HG02678 (cell line): ENCODE results near the gene PRKN.

ENCODE experiments used
- ATAC-seq: cut with Tn5 transposase; IDR thresholded peaks from one replicate; pipeline ENCODE4 v1.9.1; 2021; ENCODE audit warnings: mild to moderate bottlenecking, moderate library complexity; ENCODE audit not compliant: unreplicated experiment

Gene PRKN

DNA sequence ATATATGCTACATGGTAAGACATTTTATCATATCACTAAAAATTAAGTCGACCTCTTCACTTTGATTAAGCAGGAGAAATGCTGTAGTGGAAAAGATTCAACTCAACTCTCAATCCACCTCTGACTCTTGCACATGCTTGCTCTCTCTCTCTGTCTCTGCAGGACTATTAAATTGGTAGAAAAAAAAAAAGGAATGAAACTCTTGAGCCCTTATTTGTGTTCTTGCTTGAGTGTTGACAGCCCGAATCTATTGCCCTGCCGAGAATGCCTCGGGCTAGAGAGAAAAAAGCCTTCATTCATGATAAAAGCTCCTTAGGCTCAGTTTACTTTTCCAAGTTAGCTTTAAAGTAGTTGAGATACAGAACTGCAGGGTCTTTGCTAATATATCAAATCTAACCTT, 722.2 kb downstream of the PRKN start:
- no peak for ATAC-seq

DNA sequence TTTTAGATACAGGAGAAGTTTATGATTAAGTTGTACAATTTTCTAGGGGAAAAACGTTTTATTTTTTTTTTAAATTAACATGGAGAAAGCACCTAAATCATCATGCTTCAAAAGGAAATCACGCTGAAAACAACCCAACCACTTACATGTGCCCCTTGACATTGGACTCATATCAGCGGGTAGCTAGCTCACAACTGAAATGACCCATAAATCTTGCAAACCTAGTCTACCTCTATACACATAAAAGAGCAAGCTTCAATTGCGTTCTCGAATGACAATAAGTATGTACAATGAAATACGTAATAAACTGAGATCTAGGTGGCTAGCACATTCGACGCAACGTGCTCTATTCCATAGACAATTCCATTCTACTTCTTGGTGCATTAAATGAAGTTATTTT, 730.8 kb downstream of the PRKN start:
- ATAC-seq, result no peak

DNA sequence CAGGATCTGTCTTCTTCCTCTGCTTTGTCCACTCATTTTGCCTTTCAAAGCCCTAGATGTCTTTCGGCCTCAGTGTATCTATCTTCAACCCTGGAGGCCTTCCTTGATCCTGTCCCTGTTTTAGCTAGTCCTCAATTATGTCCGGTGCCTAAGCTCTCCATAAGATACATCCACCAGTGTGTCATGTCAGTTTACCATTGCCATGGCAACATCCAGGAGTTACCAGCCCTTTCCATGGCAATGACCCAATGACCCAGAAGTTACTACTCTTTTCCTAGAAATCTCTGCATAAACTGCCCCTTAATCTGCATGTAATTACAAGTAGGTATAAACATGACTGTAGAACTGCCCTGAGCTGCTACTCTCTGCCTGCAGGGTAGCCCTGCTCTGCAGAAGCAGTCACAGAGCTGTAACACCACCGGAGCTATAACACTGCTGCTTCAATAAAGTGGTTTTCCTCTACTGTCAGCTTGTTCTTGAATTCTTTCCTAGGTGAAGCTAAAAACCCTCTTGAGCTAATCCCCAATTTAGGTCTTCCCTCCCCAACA, 741.6 kb downstream of the PRKN start:
- no peak for ATAC-seq

DNA sequence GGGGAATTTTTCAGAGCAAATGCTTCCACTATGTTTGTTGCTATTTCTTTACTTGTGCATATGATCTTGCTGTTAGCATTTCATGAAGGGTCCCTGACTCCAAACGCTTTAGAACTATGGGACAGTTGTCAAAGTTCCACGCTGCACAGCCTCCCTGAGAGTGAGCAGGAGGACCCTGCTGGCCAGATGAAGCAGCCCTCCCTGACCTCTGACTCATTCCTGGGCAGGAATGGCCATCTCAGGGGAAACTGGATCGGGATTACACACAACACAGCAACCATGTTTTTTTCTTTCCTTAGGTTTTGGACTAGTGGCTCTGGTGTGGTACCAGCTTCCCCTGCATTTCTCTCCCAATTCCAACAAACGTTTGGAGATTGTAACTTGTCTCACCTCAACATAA, 742.9 kb downstream of the PRKN start:
- no peak for ATAC-seq

DNA sequence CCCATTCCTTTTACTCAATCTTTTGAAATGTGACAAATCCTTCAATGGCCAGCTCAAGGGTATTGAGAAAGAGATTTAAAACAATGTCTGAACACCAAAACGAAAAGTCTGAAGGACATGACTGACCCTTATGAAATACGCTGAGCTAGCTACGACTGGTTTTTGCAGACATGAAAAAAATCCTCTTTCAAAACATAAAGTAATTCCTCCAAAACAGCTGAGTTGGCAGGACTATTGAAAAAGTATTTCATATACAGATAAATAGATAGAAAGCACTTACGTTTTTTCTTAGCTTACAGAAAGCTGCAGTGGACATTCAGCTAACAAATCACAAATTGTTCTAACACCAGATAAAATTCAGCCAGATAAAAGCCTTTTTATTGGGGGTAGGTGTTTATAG, 751.0 kb downstream of the PRKN start:
- ATAC-seq, result no peak

DNA sequence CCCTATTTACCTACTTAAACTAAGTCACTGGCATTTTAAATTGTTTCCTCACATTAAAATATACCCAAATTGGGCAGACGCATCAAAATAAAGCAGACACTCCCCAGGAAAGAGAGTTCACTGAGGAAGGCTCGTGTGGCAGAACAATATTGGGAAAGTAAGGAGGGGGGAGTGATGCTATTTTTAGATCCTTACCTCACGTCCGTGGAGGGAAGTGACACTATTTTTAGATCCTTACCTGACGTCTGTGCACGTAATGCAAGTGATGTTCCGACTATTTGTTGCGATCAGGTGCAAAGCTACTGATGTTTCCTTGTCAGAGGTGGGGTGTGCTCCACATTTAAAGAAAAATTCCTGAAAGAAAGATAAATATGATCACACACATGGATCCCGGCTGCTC, 754.5 kb downstream of the PRKN start:
- ATAC-seq, result no peak

DNA sequence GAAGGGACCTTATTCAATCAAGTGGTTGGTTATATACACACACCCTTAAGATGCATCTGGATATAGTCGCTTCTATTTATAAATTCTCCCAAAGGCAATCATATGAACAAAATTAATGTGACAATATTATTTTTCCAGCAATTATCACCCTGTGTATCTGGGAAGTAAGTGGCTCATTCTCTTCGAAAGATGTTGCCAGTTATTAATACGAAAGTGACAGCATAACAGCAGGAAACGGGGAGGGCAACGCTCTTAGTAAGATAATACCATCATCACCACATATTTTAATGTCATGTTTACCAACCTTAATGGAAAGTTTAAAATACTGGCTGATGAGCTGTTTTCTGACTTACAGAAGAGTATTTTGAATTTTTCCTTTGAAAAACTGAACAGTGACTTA, 756.5 kb downstream of the PRKN start:
- ATAC-seq, result no peak

DNA sequence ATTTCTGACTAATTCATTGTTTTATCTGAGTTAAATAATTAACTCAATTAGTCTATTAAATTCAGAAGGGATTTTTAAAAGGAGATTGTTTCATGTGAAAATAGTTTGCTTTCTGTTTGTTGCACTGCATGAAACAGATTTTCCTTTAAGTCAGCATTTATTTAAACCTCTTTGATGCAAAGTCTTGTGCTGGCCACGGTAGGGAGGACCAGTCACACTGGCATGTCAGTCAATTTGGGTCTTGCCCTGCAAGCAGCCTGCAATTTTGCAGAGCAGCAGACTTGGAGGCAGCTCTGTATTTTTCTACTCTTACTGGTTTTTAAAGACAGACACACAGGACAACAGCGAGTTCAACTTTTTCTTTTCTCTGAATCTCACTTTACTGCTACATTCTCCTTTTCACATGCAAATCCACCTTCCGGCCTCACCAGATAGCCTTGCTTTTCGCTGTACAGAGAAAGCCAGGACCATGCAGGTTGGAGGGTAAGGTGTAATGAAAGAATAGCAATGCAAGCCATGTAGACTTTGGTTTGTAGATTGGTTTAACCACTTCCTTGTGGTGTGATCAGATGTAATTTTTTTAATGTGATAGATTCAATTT, 763.8 kb downstream of the PRKN start:
- ATAC-seq, result no peak

DNA sequence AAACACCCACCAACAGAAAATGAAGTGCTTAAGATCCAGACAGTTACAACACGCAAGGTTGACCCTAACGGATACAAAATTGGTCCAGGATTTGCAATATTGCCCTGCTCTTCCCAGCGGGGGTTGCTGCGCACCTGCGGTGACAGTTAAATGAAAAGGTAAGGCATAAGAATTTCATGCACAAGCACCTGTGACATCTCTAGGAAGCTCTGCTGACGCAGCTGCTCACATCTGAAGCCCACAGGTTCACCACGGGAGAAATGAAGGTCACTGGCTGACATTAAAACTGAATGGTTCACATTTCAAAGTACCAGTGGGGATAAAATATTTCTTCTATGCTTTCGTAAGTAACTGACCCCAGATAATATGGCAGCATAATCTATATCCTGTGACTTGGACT, 764.4 kb downstream of the PRKN start:
- no peak for ATAC-seq

DNA sequence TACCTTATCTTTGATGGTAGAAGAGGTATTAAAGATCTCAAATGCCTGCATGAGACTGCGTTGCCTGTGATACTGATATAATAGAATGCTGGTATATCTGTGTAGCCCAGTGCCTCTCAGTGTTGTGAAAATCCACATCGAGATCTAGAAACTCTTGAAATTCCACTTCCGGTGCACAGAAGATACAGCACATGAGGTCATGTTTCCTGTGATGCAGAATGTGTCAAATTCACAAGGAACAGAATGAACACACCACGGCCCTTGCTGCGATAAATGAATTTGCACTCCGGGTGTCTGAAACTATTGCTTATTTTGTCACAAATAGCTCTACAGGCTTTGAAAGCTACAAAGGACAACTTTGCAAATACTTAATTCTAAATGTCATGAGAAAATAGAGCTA, 765.8 kb downstream of the PRKN start:
- no peak for ATAC-seq

DNA sequence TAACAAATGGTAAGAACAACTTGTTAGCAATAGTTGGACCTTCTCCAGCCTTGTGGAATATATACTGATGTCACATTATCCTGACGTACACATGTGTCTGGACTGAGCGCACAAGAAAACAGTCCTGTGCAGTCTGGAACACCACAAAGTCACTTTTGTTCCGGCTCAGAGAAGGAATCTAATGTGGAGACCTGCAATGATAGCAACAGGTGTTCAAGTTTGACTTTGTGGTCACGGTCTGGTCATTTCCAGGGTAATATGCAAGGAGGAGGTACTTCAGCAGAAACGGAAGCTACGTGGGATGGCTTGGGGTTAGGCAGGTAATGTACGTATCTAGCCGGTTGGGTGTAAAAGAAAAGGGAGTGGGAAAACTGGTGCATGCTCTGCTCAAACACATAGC, 766.5 kb downstream of the PRKN start:
- no peak for ATAC-seq

DNA sequence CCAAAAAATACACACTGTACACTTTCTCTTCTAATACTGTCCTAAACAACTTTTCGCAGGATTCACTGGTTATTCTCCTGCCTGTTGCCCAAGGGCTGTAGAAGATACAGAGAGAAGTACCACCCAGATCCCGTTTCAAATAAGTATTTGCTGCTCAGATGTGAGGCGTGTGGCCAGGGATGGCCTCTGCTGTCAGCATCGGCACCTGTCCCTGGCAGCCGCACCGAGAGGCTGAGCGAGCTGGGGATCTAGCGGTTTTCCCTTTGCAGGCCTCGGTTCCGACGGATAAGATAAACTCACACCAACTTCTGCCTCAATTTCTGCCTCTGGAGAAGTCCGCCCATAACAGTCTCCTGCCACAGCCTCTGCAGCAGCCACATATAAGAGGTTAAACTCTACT, 768.5 kb downstream of the PRKN start:
- no peak for ATAC-seq

DNA sequence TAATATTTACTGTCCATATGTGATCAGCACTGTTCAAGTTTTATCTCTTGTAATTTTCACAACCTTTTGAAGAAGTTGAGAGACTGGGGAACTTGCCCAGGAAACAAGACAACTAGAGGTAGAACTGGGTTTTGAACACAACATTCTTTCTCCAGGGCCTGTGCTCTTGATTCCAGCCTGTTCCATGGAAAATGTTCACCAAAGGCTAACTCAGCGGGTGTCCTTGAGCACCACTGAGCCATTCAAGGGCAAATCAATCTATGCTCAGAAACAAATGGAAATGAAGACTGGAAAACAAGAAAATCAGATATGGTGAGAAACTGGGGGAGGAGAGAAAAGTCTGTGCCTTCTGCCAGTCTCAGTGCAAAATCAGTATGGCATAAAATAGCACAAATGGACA, 771.5 kb downstream of the PRKN start:
- ATAC-seq, result no peak

DNA sequence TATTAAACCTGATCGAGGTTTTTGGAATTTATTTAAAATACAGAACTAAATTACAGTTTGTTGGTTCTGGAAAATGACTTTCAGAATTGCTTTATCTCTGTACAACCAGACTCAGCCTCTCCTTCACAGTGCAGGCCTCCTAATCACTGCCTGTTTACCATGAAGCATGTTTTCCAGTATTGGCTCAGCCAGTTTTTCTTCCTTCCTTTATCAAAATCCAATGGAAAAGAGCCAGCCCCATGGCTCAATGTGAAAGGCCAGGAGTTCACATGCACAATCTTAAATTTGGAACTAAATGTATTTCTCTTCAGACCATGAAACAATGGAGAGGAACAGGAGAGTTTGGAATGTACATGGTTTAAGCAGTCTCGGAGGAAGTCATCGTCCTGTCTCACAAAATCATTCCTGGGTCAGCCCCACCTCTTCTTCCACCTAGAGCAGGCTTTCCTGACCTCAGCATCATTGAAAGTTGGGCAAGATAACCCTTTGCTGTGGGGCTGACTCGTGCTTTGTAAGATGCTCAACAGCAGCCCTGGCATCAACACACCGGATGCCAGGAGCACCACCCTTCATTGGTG, 772.8 kb downstream of the PRKN start:
- no peak for ATAC-seq

DNA sequence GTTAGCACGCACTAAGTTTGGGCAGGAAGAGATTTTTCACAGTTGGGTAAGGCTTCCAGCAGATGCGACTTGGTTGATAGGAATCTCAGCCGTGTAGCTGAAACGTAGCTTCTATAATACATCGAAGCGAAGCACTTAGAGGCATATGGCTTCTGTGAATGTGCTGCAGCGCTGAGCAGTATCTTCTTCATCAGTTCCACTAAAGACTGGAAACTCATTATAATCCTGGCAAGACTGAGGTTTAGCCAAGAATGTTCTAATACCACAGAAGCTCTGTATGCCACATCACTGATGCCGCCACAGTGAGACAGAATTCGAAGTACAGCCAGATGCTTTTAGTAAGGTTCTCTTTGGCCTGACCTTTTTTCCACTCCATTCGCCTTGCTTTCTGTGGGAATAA, 773.5 kb downstream of the PRKN start:
- no peak for ATAC-seq

DNA sequence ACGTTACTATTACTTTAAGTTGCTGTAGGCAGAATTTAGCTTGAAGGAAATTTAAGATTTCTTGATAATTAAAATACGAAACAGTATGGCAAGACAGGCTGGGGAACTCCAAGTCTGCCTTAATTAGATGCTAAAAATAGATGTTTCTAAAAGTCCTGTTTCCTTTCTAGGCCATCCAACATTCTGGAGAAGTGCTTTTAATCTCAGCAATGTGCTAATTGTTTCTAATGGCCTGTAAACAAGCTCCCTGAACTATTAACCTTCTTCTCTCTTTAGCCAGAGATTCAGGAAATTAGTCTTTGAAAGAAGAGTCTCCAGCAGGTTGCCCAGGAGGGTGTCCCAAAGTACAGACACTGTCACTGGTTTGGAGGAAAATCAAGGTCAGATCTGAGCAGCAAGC, 776.4 kb downstream of the PRKN start:
- ATAC-seq, result no peak

DNA sequence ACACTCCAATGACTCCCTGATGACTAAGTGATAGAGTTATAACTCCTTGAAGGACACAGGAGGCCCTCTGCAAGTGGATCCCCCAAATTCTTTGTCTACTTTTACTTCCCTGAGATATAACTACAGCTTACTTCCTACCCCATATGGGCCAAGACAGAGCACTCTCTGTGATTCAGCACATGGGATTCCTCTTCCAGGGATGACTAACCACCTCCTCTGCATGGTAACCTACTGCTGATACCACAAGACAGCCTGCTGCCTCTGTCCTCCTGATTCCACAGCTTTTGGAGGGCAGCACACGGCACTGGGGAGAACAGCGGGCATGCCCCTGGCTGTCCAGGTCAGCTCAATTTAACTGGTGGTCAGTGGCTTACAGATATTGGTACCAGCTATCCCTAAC, 778.0 kb downstream of the PRKN start:
- no peak for ATAC-seq

DNA sequence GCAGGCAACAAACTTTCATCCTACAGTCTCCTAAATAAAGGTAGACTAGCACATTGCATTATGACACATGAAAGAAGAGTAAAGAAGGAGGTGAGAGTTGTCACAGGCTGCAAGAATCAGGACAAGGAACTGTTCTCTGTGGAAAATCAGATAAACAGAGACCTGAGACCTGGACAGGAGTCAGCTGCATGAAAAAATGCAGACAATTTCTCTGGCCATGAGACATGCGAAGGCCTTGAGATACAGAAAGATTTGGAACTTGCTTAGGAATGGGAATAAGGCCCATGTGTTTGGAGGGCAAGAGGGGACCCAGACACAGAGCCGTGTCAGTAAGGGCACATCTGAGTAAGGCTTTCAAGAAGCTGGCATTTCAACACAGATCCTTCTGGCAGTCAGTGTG, 779.1 kb downstream of the PRKN start:
- ATAC-seq, result no peak

DNA sequence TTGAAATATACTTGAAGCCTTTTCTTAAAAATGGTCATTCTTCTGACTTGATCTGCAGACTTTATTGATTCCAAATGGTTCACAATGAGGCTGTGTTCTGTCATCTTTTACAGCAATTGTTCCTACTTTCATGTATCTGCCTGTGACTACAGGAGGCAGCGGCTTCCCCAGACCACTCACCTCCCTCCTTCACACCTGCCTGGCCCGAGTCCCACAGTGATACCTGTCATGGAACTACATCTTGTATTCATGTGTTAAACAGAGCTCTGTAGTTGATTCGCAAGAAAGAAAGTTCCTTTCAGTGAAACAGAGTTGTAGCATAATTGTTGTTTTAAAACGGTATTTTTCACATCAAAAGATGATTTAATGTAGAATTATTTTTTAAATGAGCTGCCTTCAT, 780.2 kb downstream of the PRKN start:
- no peak for ATAC-seq

DNA sequence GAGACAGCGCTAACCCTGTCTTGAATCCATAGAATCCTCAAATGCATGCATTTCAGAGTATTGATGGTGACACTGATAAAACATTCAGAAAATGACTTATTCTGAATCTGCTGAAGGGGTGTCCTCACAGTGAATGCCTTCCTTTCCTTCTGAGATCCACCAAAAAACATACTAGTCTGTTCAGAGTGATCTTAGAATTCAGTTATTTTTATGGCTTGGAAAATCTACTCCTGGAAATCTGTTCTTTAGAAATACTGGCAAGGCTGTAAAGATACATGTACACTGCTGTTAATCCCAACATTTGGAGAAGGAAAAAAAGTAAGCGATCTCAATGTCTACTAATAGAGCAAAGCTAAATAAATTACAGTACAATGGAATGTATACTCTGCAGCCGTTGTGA, 781.1 kb downstream of the PRKN start:
- no peak for ATAC-seq

DNA sequence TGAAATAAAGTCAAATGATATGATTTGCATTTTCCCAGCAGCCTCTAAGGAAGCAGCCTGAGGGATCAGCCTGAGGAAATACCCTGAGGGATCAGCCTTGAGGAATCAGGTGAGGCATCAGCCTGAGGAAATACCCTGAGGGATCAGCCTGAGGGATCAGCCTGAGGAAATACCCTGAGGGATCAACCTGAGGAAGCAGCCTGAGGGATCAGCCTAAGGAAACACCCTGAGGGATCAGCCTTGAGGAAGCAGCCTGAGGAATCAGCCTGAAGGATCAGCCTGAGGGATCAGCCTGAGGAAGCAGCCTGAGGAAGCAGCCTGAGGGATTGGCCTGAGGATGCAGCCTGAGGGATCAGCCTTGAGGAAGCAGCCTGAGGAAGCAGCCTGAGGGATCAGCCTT, 784.0 kb downstream of the PRKN start:
- ATAC-seq, result no peak

DNA sequence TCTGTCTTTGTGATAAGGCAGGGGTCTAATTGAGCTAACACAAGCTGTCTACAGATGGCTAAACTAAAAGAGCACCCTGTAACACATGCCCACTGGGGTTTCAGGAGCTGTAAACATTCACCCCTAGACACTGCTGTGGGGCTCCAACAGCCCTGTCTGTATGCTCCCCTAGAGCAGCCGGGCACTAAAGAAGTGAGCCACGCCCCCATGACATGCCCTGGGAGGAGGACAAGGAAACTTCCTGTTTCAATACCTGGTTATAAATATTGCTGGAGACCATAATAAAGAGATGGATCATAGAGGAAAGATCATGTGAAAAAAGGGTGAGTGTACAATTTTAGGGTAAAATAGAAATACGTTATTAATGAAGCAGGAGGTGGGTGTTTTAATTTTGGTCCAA, 786.0 kb downstream of the PRKN start:
- no peak for ATAC-seq

DNA sequence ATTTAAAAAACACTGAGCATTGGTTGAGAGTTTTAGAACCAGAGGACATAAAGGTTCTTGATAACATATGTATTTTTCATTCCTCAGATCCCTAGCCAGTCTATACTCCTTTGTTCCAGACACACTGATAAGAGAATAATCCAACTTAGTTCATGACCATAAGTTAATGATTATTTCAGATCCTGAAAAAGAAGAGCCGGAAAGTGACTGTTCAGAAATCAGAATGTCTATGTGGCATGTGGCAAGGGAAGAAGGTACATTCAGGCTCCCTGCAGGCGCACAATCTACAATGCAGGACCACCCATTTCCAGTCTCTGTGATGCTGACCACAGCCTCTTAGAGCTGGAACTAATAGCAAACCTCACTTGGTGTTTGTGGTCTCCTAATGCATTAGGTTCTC, 787.0 kb downstream of the PRKN start:
- ATAC-seq, result no peak
